ENCODE measurements around the gene AGAP2. TPM values are rescaled to one million over a fixed set of nuclear protein-coding genes. Genes with fewer than 3 reads are reported as not detected.

AGAP2 gene
- total and polyA plus RNA-seq, 2 of the 13 experiments (the other 11 are each of a cell fraction or from before 2014, with no cell fraction given) = 0.38 to 0.45 TPM

- TF ChIP-seq ATF5 (CRISPR knock-in tag; IDR thresholded peaks at IDR 0.05; ENCODE audit: low read depth) = no peak
- TF ChIP-seq SNAPC5 (CRISPR knock-in tag; IDR thresholded peaks at IDR 0.05; ENCODE audit: borderline replicate concordance) = no peak
- no peak for TF ChIP-seq ZNF619 (CRISPR knock-in tag; IDR thresholded peaks at IDR 0.05)
- TF ChIP-seq ZNF770 (CRISPR knock-in tag; IDR thresholded peaks at IDR 0.05) = no peak
- no peak for TF ChIP-seq ZNF562 (CRISPR knock-in tag; IDR thresholded peaks at IDR 0.05; ENCODE audit: borderline replicate concordance)
- peak; percentile 7 for TF ChIP-seq ZGPAT (CRISPR knock-in tag; IDR thresholded peaks at IDR 0.05)
- TF ChIP-seq LRRFIP1 (CRISPR knock-in tag; conservative IDR thresholded peaks at IDR 0.05) = no peak
- no peak for TF ChIP-seq CREB3 (CRISPR knock-in tag; IDR thresholded peaks at IDR 0.05)
- TF ChIP-seq NPAS2 (CRISPR knock-in tag; IDR thresholded peaks at IDR 0.05; ENCODE audit: borderline replicate concordance) = no peak
- no peak for TF ChIP-seq ZFP62 (CRISPR knock-in tag; IDR thresholded peaks at IDR 0.05)
- no peak for TF ChIP-seq FOXK1 (CRISPR knock-in tag; IDR thresholded peaks at IDR 0.05; ENCODE audit: borderline replicate concordance, low read depth)
- no peak for TF ChIP-seq ZNF83 (CRISPR knock-in tag; IDR thresholded peaks at IDR 0.05; ENCODE audit: borderline replicate concordance)
- TF ChIP-seq ZNF672 (CRISPR knock-in tag; IDR thresholded peaks at IDR 0.05) = no peak
- TF ChIP-seq GTF3A (CRISPR knock-in tag; conservative IDR thresholded peaks at IDR 0.05) = no peak
- no peak for TF ChIP-seq SRSF9 (IDR thresholded peaks at IDR 0.05; ENCODE audit: borderline replicate concordance, insufficient read depth, low read depth, low read length, poor library complexity, severe bottlenecking)
- TF ChIP-seq ZKSCAN8 (CRISPR knock-in tag; IDR thresholded peaks at IDR 0.05; ENCODE audit: borderline replicate concordance) = no peak
- no peak for TF ChIP-seq ZNF788 (CRISPR knock-in tag; IDR thresholded peaks at IDR 0.05; ENCODE audit: borderline replicate concordance)
- no peak for TF ChIP-seq ZNF276 (CRISPR knock-in tag; IDR thresholded peaks at IDR 0.05; ENCODE audit: low read depth)
- no peak for TF ChIP-seq EHMT2 (IDR thresholded peaks at IDR 0.05; ENCODE audit: borderline replicate concordance, low read depth, low read length)
Measured at GRCh38 chr12:57744194-57744776, 5.7 kb upstream of the AGAP2 start (continued).
